NCI-H526 (cell line): Measurements from ENCODE around the gene COG5.

Experiments used
- DNase-seq, 2 experiments: peaks; one replicate each; lab custom pipeline; 2025; lab: John Stamatoyannopoulos, UW

Gene COG5

DNA sequence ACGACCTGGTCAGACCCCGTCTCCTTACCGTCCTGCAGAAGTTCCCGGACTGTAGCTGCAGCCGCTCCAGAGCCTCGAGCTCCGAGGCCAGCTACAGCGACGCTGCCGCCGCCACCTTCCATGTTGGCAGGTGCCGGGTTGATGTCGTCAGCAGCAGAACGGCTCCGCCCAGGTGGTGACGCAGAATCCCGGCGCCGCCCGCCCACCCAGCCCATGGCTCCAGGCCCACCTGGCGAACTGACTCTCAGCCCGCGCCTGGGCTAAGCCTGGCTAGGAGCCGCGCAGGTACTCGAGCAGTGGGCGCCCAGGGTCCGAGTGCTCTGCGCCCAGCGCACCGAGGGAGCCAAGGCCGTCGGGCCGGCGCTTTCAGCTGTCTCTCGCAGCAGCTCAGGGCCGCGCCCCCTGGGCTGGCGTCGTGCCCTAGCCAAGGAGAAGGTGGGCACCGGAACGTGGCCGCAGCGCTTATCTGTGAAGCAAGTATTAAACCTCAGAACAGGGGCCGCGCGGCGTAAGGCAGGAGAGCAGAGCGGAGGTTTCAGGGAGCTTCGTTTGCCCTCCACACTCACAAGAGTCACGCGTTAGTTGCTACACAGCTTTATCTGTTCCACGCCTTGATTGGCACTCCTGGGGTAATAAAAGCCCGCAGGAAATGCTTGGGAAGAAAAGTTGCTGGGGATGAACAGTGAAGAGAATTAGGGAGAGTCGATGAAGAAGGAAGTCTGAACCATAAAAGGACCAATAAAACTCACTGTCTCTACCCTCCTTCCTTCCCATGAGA, at the start of gene COG5, which contains the start of gene DUS4L:
Gene COG5, minus strand, starts transcription at position 146 of the 778 bp plus-strand sequence. Its CDS starts 24 bp downstream, at position 122.
Gene DUS4L, plus strand, starts transcription at position 197 of the 778 bp plus-strand sequence. CDS start 3,100 bp downstream, outside the sequence.
- peak; percentile 74 to 92 for DNase-seq

DNA sequence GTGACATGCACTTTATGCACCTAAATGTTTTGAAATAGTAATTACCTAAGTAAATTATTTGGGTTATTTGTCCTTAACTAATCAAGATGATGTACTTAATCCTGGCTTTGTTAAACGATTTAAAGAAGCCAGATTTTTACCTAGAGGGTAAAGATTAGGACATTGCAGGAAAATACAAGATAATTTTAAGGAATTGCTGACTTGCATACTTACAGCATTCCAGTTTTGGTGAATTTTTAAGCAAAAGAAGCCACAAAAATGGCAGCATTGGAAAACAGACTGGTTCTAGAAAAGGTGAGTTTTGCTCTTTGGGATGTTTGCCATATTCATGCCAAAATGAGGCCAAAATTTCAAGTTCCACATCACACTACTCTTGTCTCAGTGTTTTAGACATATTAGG, 49.7 kb upstream of the COG5 start:
- no peak for DNase-seq

DNA sequence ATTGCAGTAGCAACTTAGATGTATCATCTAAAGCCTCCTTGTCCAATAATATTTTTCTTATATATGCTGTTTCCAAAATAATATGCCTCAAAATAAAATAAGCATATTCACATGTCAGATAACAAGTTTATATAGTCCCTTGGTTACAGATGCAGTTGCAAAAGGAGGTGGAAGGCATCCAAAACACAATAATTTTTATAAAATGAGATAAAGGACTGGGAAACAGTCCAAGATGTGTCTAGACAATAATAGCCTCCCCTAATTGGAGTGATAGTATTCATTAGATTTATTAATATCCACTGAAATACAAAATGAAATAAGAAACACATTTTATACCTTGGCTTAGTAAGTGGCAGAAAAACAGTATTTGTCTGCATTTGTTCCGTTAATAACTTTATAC, 46.6 kb upstream of the COG5 start:
- DNase-seq, result no peak

DNA sequence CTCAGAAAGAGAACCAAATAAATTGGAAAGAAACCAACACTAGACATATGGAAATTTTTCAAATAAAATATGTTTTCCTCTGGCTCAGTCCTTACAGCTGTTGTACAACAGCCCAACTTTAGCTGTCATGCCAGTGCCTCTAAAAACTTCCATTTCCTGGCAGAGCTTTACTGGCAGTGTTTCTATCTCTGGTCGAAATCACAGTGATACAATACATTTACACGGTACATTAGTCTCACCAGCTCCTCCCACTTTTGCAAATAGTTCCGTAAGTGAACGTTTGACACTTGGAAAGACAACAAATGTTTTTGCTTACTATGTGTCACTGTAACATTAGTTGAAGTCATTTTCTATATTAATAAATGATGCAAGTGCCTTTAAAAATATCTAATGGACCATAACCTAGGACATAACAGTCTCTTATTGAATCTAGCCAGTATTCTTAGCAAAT, 46.1 kb upstream of the COG5 start:
- no peak for DNase-seq

DNA sequence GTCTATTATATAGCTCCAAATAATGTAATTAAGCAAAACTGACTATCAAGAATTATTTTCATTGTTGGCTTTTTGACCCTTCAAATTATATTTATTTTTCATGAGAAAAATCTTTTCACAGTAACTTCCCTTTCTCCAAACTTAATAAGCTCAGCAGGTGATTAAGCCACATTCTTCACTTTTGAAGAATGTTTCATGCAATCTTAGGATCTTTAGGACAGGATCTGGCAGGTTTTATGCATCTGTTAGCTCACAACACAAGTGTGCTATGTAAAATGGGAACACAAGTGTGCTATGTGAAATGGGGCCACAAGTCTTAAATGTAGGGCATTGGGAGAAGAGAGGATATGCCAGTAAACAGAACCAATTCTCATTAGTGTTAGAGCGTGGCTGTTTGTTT, 42.6 kb upstream of the COG5 start:
- no peak for DNase-seq

DNA sequence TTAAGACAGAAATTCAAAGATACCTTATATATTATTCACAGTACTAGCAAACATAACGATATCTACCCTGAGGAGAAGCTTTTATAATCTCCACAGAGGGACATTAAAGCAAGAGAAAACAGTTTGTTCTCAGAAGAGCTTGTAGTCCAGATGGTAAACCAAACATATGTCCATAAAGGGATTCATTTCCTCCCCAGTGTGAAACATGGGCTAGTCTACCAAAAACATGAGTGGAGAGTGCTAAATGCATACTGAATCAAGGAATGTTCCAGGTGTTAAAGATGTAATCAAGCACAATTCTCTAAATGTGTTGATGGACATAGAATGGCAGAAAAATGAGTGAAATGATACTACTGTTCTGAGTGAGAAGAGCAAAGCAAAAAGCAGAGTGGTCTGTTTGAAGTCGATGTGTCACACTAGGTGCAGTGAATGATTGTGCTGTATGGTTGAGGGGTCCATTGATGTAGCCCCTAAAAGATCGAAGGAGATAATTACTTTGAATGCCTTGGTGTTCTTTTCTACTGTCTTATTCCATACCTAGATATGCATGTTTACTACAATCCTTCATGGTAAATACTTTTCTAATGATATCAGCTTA, 41.6 kb upstream of the COG5 start:
- DNase-seq, result no peak

DNA sequence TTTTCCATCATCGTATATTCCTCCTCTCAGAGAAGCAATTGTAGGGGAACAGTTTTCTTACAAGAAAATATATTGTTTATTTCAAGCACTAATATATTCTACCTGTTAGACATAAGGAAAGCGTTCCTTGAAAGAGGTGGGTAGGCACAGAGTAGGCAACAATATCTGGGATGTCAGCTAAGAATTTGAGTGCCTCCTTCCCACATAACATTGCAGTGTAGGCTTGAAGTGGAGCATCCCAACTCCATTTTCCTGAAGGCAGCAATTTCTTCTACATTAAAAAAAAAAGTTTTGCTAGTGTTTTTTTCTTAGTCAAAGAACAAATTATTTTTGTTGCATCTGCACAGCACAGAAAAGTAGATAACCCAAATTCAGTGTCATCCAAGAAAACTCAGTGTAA, 37.1 kb upstream of the COG5 start:
- no peak for DNase-seq

DNA sequence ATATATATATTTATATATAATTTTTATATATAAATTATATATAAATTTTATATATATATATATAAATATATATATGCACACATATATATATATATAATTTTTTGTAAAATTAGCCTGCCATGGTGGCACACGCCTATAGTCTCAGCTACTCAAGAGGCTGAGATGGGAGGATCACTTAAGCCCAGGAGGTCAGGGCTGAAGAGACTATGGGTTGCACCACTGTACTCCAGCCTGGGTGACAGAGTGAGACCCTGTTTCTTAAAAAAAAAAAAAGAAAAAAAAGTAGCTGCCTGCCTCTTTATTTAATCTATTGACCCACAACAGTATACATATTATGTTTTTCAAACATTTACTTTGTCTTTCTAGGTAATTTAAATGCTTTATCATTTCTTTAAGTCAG, 35.5 kb upstream of the COG5 start:
- no peak for DNase-seq

DNA sequence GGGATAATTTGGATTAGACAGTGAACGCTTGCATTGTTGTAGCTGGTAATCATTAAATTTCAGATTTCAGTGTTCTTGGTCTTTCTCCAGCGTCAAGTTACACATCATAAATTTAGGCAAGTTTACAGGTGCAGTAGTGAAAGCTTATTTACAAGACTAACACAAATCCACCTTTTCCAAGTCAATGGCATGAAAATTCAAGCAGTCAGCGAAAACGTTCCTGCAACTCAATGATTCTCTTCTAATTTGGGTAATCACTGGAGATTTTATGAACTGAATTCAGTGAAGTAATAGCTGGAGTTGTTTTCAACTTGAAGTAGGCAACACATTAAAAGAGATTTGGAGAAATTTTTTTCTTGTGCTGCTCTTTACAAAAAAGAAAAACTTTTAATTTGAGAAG, 34.2 kb upstream of the COG5 start:
- DNase-seq, result no peak

DNA sequence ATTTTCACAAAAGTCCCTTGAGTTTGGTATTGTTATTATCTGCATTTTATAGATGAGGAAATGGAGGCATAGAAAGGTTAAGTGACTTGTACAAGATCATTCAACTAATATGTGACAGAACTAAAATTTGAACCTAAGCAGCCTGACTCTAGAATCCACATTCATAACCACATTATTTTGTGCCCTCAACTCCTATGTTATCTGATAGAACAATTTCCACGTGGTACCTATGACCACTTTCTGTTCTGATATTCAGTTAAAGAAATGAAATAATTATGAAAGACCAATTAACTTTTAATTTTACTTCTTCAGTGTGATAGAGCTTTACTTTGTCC, 33.8 kb upstream of the COG5 start:
- DNase-seq, result no peak

DNA sequence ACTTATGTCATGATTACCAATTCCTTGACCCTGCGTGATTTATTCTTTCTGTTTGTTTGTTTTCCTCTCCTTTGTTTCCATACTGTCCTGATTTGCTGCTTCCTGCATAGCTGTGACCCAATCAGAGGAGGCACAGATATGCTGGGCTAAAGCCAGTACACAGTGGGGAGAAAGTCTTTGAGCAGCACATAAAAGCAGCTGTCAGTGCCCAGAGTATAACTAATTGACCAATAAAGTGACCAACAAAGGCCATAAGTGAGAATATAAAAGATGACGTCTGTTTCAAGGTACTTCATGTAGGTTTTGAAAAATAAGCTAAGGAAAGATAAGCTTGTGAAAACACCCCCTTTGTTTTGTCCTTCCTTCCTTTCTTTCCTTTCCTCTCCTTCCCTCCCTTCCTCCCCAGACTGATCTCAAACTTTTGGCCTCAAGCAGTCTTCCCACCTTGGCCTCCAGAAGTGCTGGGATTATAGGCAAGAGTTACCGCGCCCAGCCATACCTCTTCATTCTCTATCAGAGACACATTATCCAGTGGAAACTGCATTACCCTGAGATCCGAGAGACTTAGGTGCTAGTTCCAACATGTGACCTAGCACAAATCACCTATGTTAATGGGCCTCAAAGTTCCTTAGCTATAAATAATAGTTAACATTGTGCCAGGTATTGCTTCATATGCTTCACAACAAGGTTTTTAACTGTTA, 33.3 kb upstream of the COG5 start:
- DNase-seq, result no peak

DNA sequence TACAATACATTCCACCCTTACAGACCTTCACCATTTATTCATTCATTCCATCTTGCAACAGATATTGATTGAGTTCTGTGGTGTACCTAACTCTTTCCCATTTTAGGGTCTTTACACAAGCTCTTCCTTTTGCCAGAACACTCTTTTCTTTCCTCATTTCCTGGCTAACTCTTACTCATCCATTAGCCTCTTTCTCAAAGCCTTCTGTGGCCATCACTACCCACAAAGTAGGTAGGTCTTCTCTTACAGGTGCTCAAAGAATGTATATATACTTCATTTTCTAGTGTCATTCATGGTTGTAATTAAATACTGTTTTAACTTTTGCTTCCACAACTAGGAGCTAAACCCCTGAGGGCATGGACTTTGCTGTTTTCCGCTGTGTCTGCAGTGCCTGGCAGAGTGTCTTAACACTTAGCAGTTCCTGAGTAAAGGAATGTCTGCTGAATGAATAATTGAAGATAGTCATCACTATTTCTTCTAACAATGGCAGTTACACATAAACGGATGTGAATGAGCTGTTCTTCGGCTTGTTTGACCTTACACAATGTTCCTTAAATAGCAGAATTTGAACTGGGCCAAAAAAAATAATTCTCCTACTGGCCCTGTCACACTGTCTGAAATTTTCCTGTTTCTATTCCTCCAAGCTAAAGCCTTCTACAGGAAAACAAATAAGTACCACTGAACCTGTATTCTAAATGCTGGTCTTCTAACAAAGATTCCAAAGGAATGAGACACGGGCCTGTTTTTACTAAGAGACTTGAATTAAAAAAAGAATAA, 31.4 kb upstream of the COG5 start:
- no peak for DNase-seq

DNA sequence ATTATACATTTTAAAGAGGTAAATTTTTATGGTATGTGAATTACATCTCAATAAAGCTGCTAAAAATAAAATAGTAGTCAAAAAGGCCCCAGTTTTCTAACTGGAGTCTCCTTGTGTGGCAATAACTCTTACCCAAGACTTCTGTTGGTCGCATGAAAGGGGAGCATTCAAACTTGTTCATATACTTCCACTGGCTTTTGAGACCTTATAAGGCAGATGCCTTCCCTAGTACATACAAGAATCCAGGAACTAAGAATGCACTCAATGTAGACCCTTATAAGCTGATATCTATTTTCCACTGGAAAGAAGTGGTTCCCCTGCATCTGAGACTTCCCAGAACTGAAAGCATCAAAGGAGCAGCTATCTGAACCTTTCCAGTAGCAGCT, 29.3 kb upstream of the COG5 start:
- no peak for DNase-seq

DNA sequence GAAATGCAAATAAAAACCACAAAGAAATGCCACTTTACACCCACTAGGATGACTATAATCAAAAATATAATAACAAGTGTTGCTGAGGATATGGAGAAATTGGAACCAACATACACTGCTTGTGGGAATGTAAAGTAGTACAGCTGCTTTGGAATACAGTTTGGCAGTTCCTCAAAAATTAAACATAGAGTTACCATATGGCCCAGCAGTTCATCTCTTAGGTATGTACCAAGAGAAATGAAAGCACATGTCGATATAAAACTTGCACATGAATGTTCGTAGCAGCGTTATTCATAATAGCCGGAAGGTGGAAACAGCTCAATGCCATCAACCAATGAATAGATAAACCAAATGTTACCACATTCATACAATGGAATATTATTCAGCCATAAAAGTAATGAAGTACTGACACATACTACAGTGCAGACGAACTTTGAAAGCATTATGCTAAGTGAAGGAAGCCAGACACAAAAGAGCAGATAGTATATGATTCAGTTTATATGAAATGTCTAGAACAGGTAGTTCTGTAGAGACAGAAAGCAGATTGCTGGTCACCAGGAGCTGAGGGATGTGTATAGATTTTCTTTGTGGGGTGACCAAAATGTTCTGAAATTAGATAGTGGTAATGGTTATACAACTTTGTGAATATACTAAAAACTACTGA, 28.8 kb upstream of the COG5 start:
- no peak for DNase-seq

DNA sequence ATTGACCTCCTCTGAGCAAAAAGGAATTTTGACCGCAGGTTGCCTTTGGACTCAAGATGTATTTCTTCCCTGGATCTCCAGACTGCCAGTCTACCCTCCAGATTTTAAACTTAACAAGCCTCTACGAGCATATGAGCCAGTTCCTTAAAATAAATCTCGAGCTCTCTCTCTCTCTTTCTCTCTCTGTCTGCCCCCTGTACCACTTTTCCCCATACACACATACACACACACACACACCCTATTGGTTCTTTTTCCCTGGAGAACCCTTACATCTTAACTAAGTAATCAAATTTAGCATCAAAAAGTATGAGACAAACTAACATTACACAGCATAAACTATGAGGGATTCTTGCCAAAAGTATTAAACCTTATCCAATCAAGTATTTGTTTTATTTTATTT, 27.7 kb upstream of the COG5 start:
- DNase-seq, result no peak

DNA sequence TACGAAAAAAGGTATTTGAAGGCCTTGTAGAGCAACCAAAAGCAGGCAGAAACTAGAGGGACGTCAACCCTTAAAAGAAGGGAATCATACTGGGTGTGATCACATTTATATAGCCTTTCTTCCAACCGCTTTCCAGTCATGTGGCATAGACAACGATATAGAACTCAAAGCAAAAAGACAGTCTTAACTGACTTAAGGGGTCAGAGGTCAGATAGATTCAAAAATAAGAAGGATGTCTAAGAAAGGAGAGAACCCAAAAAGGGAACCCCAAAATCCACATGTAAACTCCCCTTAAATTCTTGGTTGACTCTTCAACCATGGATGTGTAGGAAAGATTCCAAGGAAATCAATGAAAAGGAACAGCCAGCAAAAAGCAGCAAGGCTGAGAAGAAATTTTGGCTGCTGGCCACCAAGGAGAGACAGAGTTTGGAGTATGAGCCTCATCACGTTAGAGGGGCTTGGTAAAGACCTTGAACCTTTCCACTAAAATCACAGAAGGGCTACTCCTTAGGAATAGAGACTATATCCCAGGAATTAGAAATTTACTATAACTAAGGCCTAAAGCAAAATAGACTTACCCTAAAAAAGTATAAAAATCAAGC, 24.9 kb upstream of the COG5 start:
- no peak for DNase-seq

DNA sequence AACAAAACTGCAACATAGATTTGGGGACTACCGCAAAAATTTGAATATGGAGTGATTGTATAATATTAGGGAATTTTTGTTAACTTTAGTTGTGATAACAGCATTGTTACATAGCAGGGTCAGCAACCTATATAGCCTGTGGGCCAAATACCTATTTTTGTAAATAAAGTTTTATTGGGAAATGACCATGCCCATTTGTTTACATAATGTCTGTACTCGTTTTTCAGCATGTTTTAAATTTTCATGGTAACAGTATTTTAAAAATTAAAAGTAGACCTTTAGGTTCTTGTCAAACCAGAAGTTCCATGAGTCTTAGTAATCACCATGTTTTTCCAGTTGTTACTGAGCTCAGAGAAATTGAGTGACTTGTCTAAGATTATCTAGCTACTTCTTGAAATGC, 21.0 kb upstream of the COG5 start:
- no peak for DNase-seq

DNA sequence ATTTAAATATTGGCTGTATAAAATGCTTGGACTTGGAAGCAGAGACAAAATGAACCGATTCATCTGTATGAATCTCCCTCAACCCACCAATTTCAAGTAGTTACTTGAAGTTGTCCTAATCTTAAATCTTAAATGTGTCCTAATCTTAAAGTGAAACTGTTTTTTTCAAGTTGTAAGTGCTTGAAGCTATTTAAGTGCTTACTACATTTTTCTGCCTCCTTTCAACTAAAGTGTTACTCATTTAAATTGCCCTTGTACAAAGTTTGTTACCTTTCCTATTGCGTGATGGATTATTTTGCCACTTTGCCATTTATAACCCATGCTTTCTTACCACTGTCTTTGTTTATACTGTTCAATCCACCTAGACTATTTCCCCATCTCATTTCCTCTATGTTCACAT, 19.2 kb upstream of the COG5 start:
- DNase-seq, result no peak

DNA sequence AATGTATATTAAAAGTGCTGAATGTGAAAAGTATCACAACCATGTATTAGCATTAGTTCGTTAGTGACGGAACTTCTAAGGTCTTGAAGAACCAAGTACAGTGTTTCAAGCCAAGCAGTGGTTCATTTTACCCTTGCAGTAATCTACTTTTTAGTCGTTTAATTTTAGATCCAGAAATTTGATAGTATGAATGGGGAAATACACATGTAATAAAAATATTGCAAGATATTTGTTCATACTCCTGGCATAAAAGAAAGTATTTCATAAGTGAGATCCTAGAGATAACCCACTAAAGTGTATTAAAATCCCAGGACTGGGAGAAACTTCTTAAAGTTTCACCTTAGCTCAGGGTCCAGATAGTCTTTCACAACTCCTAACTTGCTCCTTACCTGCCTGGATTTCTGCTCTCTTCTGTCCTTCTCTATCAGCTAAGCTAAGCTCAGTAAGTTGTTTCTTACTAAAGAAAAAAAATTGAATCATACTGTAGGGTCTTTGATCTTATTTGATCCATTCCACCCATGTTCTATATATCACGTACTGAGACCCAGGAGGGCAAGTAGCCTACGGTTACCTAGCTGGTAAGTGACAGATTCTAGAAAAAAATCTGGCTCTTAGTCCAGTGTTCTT, 17.8 kb upstream of the COG5 start:
- no peak for DNase-seq

DNA sequence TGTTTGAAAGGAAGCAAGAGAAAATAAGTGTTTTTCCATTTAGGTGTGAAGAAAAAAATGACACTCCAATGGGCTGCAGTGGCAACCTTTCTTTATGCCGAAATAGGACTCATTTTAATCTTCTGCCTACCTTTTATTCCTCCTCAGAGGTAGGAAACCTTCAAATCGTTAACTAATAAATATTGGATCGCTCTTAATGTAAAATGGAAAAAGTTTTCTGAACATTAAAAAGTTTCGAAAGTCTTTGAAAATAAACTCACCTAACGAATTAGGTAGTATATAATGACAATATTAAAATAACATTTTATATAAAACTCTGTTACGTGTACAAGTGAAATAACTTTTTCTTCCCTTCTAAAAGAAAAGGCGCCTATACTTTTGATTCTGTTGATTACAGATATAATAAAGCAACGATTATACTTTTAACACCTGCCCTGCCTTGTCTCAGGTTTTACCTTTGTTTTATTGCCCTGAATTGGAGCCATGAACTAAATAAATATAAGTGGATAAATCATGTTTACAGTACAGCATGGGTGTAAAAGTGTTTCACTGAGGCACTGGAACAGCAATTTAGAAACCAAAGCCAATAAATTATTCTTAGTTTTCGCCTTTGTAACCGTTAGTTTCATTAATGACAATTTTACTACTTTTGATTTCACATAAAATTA, 17.1 kb upstream of the COG5 start:
- DNase-seq, result no peak
